Measurements from ENCODE around the gene SPEG. TPM values are rescaled to one million over a fixed set of nuclear protein-coding genes. Genes with fewer than 3 reads are reported as not detected.
A peak's percentile ranks its signal among the peaks of the same experiment; 100 is the strongest.

The SPEG gene
- total RNA-seq, 1 donor from 2014 or later: 145 TPM

GRCh38 chr2:219457784-219458369, 23.2 kb downstream of the SPEG start:
- TF ChIP-seq, protein P1, sequence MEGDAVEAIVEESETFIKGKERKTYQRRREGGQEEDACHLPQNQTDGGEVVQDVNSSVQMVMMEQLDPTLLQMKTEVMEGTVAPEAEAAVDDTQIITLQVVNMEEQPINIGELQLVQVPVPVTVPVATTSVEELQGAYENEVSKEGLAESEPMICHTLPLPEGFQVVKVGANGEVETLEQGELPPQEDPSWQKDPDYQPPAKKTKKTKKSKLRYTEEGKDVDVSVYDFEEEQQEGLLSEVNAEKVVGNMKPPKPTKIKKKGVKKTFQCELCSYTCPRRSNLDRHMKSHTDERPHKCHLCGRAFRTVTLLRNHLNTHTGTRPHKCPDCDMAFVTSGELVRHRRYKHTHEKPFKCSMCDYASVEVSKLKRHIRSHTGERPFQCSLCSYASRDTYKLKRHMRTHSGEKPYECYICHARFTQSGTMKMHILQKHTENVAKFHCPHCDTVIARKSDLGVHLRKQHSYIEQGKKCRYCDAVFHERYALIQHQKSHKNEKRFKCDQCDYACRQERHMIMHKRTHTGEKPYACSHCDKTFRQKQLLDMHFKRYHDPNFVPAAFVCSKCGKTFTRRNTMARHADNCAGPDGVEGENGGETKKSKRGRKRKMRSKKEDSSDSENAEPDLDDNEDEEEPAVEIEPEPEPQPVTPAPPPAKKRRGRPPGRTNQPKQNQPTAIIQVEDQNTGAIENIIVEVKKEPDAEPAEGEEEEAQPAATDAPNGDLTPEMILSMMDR (IDR thresholded peaks at IDR 0.05; ENCODE audit: borderline replicate concordance): peak; percentile 29
- peaks cover 59% of the 10 kb centered on the region for H3K4me1 ChIP-seq
- no peak for DNase-seq
- intact Hi-C loops (cut with micrococcal nuclease): loop anchor here (10.0 kb wide), 1 partner anchor 67 kb away; no protein-coding TSS in a partner anchor
- H3K27ac ChIP-seq (replicated peaks): peak overlapping the region; percentile 87
- peaks cover 21% of the 10 kb centered on the region for H3K27me3 ChIP-seq (ENCODE audit: low read depth)
- peaks cover 9% of the 10 kb centered on the region for H3K36me3 ChIP-seq
- no peak overlapping the region for H3K4me3 ChIP-seq
- H3K9me3 ChIP-seq (replicated peaks): no peaks in the 10 kb centered on the region

DNA sequence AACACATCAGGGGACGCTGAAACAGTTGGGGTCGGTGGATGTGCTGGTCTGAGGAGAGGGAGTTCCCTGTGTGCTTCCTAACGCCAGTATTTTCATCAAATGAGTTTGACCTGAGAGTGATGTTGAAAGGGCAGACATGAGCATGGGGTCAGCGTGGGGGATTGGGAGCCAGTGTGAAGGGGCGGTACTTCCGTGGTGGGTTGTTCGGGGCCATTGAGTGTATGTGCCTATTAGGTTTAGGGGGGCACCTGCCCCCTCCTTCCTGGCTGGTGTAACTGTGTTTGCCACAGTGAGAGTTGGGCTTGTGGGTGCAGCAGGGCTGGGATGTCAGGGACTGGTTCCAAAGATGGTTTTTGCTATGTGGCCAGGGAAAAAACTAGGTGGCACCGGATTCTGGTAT, 24.4 kb downstream of the SPEG start:
- Histone ChIP-seq H3K27me3 (ENCODE audit: low read depth) (peaks cover 16% of the 10 kb centered on the region), H3K4me1 (peaks cover 52% of the 10 kb centered on the region), H3K9me3 (replicated peaks) (no peaks in the 10 kb centered on the region), H3K4me3 (no peak overlapping the region), H3K36me3 (peaks cover 9% of the 10 kb centered on the region), H3K27ac (replicated peaks) (peak overlapping the region; percentile 87)
- no peak for DNase-seq
- TF ChIP-seq, protein P1 (IDR thresholded peaks at IDR 0.05; ENCODE audit: borderline replicate concordance): no peak
- intact Hi-C loops (cut with micrococcal nuclease): loop anchor here (10.0 kb wide), 1 partner anchor 66 kb away; no protein-coding TSS in a partner anchor

- intact Hi-C loops (cut with micrococcal nuclease): loop anchor here (10.0 kb wide), 1 partner anchor 65 kb away; no protein-coding TSS in a partner anchor
- H3K4me3 ChIP-seq: peak overlapping the region; percentile 64
Measured at GRCh38 chr2:219459460-219460311, 25.0 kb downstream of the SPEG start.

DNA sequence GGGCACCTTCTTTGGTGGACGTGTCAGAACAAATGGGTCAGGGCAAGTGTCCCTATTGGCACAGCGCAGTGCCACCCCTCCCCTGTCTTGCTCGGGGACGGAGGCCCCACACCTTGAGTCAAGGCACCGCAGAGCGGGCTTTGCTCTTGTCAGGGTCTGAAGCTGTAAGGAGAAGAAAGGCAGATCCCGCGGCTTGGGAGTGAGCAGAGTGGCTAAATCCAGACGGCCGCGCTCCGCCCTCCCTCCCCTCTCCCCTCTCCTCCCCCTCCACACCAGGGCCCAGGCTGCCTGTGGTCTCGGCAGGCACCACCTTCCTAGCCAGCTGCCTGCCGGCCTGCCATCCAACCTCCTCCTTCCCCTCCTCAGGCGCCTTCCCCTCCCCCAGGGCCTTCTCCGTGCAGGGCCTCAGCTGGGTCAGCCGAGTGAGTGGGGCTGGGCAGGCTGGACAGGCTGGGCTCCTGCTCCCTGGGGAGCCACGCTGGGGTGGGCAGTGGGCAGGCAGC, 25.8 kb downstream of the SPEG start:
- Histone ChIP-seq H3K36me3 (peaks cover 9% of the 10 kb centered on the region), H3K4me1 (peaks cover 57% of the 10 kb centered on the region), H3K27ac (replicated peaks) (peak overlapping the region; percentile 87), H3K9me3 (replicated peaks) (no peaks in the 10 kb centered on the region), H3K4me3 (peak overlapping the region; percentile 64), H3K27me3 (ENCODE audit: low read depth) (peaks cover 16% of the 10 kb centered on the region)
- peak; percentile 77 for DNase-seq
- TF ChIP-seq, protein P1 (IDR thresholded peaks at IDR 0.05; ENCODE audit: borderline replicate concordance): no peak
- intact Hi-C loops (cut with micrococcal nuclease): no loop called here

More at GRCh38 chr2:219459460-219460311, 25.0 kb downstream of the SPEG start:
- Histone ChIP-seq H3K4me1 (peaks cover 52% of the 10 kb centered on the region), H3K36me3 (peaks cover 9% of the 10 kb centered on the region), H3K27me3 (ENCODE audit: low read depth) (peaks cover 16% of the 10 kb centered on the region), H3K9me3 (replicated peaks) (no peaks in the 10 kb centered on the region), H3K27ac (replicated peaks) (peak overlapping the region; percentile 87)
- DNase-seq: peak; percentile 64
- TF ChIP-seq, protein P1 (IDR thresholded peaks at IDR 0.05; ENCODE audit: borderline replicate concordance): peak; percentile 92

DNA sequence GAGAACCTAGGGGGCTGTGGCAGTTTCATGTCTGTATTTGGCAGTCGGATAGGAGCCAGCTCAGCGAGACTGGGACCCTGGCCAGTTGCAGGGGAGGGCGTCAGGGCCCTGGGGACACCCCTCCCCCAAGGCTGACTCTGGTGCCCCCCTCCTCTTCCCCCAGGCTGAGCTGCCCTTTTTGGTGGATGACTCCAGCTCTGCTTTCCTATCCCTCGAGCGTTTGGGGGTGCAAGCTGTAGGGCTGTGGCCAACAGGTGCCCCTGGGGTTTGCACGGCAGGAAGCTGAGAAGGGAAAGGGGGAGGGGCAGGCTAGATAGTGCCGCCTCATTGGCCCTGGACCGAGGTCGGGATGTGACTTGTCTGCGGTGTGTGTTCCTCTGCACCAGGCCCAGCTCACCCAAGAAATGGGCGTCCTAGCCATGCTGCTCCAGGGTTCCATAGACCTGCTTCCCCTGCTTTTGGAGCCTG, 26.4 kb downstream of the SPEG start:
- no peaks in the 10 kb centered on the region for H3K9me3 ChIP-seq (replicated peaks)
- TF ChIP-seq, protein P1 (IDR thresholded peaks at IDR 0.05; ENCODE audit: borderline replicate concordance): no peak
- peak overlapping the region; percentile 87 for H3K27ac ChIP-seq (replicated peaks)
- peak overlapping the region; percentile 64 for H3K4me3 ChIP-seq
- peak; percentile 60 for DNase-seq
- intact Hi-C loops (cut with micrococcal nuclease): no loop called here
- H3K27me3 ChIP-seq (ENCODE audit: low read depth): peaks cover 16% of the 10 kb centered on the region
- peaks cover 64% of the 10 kb centered on the region for H3K4me1 ChIP-seq
- peaks cover 9% of the 10 kb centered on the region for H3K36me3 ChIP-seq
